Stimulated activated CD4-positive, alpha-beta T cell treated with anti-CD3 and anti-CD28 coated beads, TNF-alpha, amount 100 ng/mL, for 24 hours (primary cell): ENCODE data around the gene IPO11.
"Not testable (repeated sequence)": the region's sequence is repeated elsewhere in the genome, so short reads cannot be mapped to it uniquely, and the experiment has no call there.

Source experiments
- DNase-seq, 3 experiments: peaks; one replicate each; pipeline ENCODE4 v3.0.0-alpha.2; 2020; ENCODE audit warnings: low read depth in 3 of 3

IPO11 gene

DNA sequence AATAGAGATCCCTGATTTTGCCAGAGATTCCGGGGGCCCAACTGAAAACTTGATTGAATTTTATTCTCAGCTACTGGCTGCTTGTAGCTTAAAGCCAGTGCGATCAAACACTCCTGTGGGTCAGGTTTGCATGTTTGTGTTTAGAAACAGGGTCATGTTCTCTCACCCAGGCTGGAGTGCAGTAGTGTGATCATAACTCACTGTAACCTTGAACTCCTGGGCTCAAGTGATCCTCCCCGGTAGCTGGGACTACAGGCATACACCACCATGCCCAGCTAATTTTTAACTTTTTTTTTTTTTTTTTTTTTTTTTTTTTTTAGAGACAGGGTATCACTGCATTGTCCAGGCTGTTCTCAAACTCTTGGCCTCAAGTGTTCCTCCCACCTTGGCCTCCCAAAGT lies 232.7 kb downstream of the IPO11 start:
- DNase-seq, result no peak

DNA sequence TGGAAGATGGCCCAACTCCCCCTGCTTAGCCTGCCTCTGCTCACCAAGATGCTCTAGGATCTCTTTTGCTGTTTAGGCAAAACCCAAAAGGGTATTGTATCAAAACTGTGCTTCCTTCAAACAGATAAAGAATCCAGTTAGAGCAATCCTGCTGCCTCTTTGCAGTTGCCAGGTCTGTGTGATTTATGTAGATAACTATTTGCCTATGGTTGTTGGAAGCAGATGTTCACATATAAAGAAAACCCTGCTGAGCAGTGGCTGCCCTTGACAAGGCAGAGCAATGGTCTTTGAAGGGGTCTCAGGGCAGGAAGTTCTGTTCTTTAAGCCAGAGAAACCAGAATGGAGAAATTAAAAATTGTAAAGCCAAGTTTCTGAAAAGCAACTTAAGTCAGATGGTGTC lies 234.7 kb downstream of the IPO11 start:
- no peak for DNase-seq

DNA sequence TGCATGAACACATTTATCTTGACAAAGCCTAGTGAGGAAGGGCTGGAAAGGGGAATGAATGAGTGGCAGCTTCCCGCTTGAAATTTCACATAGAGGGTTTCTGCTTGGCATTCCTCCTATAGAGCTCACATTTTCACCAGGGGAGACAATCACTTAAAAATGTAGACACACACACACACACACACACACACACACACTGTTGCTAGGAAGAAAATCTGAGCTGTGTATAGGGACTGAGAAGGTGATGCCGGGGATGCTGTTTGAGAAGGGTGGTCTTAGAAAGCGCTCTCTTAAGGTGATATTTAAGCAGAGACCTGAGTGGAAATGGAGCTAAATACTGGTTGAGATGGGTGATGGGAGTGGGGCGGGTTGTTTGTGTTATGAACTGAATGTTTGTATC lies 236.5 kb downstream of the IPO11 start:
- DNase-seq, result no peak

GRCh38 chr5:62649476-62650113 lies 237.0 kb downstream of the IPO11 start:
- no peak for DNase-seq

DNA sequence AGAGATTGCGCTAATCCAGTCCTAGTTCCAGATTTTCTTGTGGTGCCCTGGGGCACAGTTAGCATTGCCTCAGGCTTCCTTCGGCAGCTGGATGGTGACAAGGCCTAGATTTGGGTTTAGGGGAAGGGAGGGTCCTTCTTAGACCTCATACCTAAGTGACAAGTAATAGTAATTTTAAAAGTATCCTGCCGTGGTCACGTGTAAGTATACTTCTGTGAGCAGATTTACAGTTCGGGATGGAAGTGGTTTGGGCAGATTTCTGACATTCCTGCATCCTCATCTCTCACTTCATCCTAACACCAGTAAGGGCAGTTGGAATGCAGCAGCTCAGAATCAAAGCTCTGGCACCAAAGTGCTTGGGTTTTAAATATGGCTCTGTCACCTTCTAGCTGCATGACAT lies 237.6 kb downstream of the IPO11 start:
- no peak for DNase-seq

DNA sequence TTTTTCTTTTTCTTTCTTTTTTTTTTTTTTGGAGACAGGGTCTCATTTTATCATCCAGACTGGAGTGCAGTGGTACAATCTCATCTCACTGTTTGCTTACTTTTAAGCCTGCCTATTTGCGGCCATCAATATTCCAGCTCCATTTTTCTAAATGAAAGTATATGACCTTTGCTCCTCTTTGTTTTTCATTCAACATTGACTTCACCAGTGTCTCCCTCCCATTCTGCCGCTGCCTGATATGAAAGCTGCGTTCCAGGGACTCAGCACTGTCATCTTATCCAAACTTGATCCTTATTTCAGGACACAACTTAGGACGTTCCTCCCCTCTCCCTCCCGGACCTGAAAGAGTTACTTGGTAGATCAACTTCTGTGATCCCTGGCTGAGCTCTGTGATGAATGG lies 239.7 kb downstream of the IPO11 start:
- DNase-seq, result no peak

GRCh38 chr5:62653001-62653863 lies 240.7 kb downstream of the IPO11 start:
- DNase-seq, result no peak

DNA sequence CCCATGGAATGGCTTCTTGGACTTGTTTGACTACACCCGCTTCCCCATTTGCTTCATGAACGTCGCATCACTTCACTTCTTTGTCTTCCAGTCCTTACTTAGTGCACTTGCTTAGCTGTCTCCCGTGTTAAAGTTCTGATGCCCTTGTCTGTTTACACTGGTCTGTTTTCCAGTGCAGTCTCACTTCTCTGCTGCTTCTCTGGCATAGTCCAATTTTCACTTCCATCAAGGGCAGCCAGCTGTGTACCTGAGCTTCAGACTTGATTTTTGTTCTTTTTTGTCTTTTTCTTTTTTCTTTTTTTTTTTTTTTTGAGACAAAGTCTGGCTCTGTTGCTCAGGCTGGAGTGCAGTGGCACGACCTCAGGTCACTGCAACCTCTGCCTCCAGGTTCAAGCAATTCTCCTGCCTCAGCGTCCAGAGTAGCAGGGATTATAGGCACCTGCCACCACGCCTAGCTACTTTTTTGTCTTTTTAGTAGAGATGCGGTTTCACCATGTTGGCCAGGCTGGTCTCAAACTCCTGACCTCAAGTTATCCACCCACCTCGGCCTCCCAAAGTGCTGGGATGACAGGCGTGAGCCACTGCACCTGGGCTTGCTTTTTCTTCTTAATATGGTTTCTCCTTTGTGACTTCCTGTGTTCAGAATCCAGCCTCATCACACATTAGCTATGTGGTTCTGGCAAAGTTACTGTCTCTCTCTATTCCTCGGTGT lies 241.5 kb downstream of the IPO11 start:
- no peak for DNase-seq

DNA sequence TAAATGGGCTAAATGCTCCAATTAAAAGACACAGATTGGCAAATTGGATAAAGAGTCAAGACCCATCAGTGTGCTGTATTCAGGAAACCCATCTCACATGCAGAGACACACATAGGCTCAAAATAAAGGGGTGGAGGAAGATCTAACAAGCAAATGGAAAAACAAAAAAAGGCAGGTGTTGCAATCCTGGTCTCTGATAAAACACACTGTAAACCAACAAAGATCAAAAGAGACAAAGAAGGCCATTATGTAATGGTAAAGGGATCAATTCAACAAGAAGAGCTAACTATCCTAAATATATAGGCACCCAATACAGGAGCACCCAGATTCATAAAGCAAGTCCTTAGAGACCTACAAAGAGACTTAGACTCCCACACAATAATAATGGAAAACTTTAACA lies 245.2 kb downstream of the IPO11 start:
- not testable (repeated sequence) for DNase-seq

DNA sequence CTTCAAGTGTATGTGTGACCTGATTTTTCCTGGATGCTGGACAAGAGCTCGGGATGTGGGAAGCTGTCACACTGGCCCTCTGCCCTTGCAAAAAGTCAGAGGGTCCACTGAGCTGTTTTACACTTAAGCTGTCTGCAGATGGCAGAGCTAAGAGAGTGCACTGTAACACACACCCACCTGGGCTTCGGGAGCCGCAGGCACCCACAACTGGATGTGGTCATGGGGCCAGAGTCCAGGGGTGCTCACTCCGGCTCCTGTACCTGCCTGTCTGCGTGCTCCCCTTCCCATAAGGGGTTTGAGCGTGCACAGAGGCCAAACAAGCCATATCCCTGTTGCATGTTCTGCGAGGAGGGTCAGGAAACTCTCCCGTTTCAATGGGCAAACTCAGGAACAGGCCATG lies 248.6 kb downstream of the IPO11 start:
- no peak for DNase-seq

DNA sequence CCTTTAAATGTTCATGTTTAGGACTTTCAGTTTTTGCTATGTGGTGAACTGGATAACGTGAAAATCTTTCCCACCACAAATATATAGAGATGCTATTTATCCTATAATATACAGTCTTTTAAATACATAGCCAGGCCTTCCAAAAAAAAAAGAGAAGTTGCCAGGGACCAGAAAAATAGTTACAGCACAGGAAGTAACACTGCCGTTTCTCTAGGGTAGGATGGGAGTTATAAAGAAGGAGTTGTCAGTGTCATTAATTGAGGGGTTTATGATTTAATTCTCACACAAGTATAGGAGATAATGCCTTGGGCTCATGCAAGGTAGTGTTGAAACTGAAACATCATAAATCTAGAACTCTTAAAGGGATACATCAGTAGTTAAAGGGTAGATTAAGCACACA lies 250.0 kb downstream of the IPO11 start:
- DNase-seq, result no peak

GRCh38 chr5:62671479-62671878 lies 258.9 kb downstream of the IPO11 start:
- no peak for DNase-seq

DNA sequence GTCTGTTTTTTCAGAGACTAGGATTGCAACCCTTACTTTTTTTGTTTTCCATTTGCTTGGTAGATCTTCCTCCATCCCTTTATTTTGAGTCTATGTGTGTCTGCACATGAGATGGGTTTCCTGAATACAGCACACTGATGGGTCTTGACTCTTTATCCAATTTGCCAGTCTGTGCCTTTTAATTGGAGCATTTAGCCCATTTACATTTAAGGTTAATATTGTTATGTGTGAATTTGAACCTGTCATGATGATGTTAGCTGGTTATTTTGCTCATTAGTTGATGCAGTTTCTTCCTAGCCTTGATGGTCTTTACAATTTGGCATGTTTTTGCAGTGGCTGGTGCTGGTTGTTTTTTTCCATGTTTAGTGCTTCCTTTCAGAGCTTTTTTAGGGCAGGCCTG lies 264.0 kb downstream of the IPO11 start:
- not testable (repeated sequence) for DNase-seq
